Ishikawa (cell line): ENCODE results near the gene TBC1D4.

ENCODE experiments used
- EGR1 ChIP-seq: IDR thresholded peaks from 2 replicates; pipeline ENCODE4 v1.6.1; 2012
- REST ChIP-seq: IDR thresholded peaks from 2 replicates; pipeline ENCODE4 v1.6.1; 2012; ENCODE audit warnings: low read depth, mild to moderate bottlenecking
- TAF1 ChIP-seq: IDR thresholded peaks from 2 replicates; pipeline ENCODE4 v1.6.1; 2012; ENCODE audit warnings: low read depth, mild to moderate bottlenecking

GRCh38 chr13:75302071-75302698 is 179.8 kb downstream of the TBC1D4 start:
- no peak for TF ChIP-seq EGR1
- no peak for TF ChIP-seq REST
- TF ChIP-seq TAF1 = no peak
